GM18499 (cell line): ENCODE measurements around the gene KBTBD2.
"Not testable (repeated sequence)": the region's sequence is repeated elsewhere in the genome, so short reads cannot be mapped to it uniquely, and the experiment has no call there.

Experiments
- ATAC-seq: cut with Tn5 transposase; IDR thresholded peaks from one replicate; pipeline ENCODE4 v1.9.1; 2021; ENCODE audit warnings: moderate number of reproducible peaks; ENCODE audit not compliant: insufficient read depth, unreplicated experiment

The KBTBD2 gene

GRCh38 chr7:32891043-32891799, at the start of gene KBTBD2:
KBTBD2 (minus strand) TSS chr7:32891760; CDS start chr7:32879604, 12,156 bp downstream.
- ATAC-seq, result peak; percentile 37

- ATAC-seq, result no peak
Measured at GRCh38 chr7:32941181-32941580, 49.6 kb upstream of the KBTBD2 start.

GRCh38 chr7:32937344-32938174, 46.0 kb upstream of the KBTBD2 start:
- ATAC-seq, result no peak

GRCh38 chr7:32936689-32937088, 45.1 kb upstream of the KBTBD2 start:
- no peak for ATAC-seq

GRCh38 chr7:32935558-32935957, 44.0 kb upstream of the KBTBD2 start:
- ATAC-seq, result no peak

GRCh38 chr7:32930378-32930777, 38.8 kb upstream of the KBTBD2 start:
- no peak for ATAC-seq

- ATAC-seq, result no peak
Measured at GRCh38 chr7:32929430-32930143, 38.0 kb upstream of the KBTBD2 start.

GRCh38 chr7:32928785-32929298, 37.3 kb upstream of the KBTBD2 start:
- ATAC-seq, result no peak

- ATAC-seq, result no peak
Measured at GRCh38 chr7:32921896-32922295, 30.3 kb upstream of the KBTBD2 start.

GRCh38 chr7:32916994-32917393, 25.4 kb upstream of the KBTBD2 start:
- not testable (repeated sequence) for ATAC-seq

- ATAC-seq, result no peak
Measured at GRCh38 chr7:32916006-32916405, 24.4 kb upstream of the KBTBD2 start.

- no peak for ATAC-seq
Measured at GRCh38 chr7:32915041-32915536, 23.5 kb upstream of the KBTBD2 start.

GRCh38 chr7:32914184-32914583, 22.6 kb upstream of the KBTBD2 start:
- ATAC-seq, result no peak

- no peak for ATAC-seq
Measured at GRCh38 chr7:32910195-32910594, 18.6 kb upstream of the KBTBD2 start.

- no peak for ATAC-seq
Measured at GRCh38 chr7:32905175-32905662, 13.7 kb upstream of the KBTBD2 start.

- no peak for ATAC-seq
Measured at GRCh38 chr7:32901629-32902028, 10.1 kb upstream of the KBTBD2 start.

- no peak for ATAC-seq
Measured at GRCh38 chr7:32900433-32900995, 9.0 kb upstream of the KBTBD2 start.

- ATAC-seq, result not testable (repeated sequence)
Measured at GRCh38 chr7:32897376-32897775, 5.8 kb upstream of the KBTBD2 start.

GRCh38 chr7:32896564-32897347, 5.2 kb upstream of the KBTBD2 start:
- ATAC-seq, result no peak
